ENCODE data around the gene TBK1.

Gene TBK1

GRCh38 chr12:64496839-64497400 lies 45.0 kb downstream of the TBK1 start:
- TF ChIP-seq, protein P1, sequence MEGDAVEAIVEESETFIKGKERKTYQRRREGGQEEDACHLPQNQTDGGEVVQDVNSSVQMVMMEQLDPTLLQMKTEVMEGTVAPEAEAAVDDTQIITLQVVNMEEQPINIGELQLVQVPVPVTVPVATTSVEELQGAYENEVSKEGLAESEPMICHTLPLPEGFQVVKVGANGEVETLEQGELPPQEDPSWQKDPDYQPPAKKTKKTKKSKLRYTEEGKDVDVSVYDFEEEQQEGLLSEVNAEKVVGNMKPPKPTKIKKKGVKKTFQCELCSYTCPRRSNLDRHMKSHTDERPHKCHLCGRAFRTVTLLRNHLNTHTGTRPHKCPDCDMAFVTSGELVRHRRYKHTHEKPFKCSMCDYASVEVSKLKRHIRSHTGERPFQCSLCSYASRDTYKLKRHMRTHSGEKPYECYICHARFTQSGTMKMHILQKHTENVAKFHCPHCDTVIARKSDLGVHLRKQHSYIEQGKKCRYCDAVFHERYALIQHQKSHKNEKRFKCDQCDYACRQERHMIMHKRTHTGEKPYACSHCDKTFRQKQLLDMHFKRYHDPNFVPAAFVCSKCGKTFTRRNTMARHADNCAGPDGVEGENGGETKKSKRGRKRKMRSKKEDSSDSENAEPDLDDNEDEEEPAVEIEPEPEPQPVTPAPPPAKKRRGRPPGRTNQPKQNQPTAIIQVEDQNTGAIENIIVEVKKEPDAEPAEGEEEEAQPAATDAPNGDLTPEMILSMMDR (conservative IDR thresholded peaks at IDR 0.05; ENCODE audit: low read length) = no peak
- no peak overlapping the region for H3K4me3 ChIP-seq (ENCODE audit: low read length)
- DNase-seq (ENCODE audit: low read depth) = no peak

- TF ChIP-seq, protein P1 (conservative IDR thresholded peaks at IDR 0.05; ENCODE audit: low read length) = no peak
- no peak overlapping the region for H3K4me3 ChIP-seq (ENCODE audit: low read length)
- DNase-seq (ENCODE audit: low read depth) = no peak
Observed at GRCh38 chr12:64497484-64497883, 45.6 kb downstream of the TBK1 start.

DNA sequence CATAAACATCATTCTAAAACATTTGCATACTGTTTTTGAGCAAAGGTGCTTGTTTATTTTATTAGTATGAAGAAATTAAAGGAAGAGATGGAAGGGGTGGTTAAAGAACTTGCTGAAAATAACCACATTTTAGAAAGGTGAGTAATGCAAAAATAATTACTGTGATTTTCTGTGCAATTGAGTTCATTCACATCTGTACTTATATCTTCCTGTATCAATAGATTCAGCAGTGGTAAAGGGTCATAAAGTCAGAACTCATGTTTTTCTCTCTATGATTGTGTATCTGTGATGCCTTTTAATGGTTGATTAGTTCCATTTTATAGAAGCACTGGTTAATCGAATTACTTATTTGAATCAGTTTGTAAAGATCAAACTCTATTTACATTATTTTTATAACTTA lies 46.0 kb downstream of the TBK1 start:
- DNase-seq (ENCODE audit: low read depth) = no peak
- no peak overlapping the region for H3K4me3 ChIP-seq (ENCODE audit: low read length)
- TF ChIP-seq, protein P1 (conservative IDR thresholded peaks at IDR 0.05; ENCODE audit: low read length) = no peak

- TF ChIP-seq, protein P1 (conservative IDR thresholded peaks at IDR 0.05; ENCODE audit: low read length) = no peak
- H3K4me3 ChIP-seq (ENCODE audit: low read length) = no peak overlapping the region
- no peak for DNase-seq (ENCODE audit: low read depth)
Observed at GRCh38 chr12:64500394-64500793, 48.5 kb downstream of the TBK1 start.

- H3K4me3 ChIP-seq (ENCODE audit: low read length) = no peak overlapping the region
- TF ChIP-seq, protein P1 (conservative IDR thresholded peaks at IDR 0.05; ENCODE audit: low read length) = no peak
- DNase-seq (ENCODE audit: low read depth) = no peak
Observed at GRCh38 chr12:64501486-64501885, 49.6 kb downstream of the TBK1 start.

DNA sequence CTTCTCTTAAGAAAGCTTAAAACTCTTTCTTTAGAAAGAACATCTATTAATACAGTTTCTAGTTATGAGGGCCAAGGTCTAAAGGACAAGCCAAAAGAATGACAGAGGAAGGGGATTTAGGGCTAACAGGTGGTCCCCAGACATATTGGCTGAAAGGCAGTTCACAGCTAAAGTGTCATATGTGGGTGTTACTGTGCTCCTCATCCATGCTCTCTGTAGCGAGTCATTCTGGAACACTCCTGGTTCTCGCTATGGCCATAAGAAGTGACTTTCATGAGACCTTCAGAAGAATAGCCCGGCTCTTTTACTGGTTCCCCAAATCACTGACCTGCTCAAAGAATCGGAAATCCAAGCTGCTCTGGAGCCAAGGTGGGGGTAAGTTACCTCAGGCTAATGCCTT lies 55.0 kb downstream of the TBK1 start:
- TF ChIP-seq, protein P1 (conservative IDR thresholded peaks at IDR 0.05; ENCODE audit: low read length) = no peak
- DNase-seq (ENCODE audit: low read depth) = no peak

DNA sequence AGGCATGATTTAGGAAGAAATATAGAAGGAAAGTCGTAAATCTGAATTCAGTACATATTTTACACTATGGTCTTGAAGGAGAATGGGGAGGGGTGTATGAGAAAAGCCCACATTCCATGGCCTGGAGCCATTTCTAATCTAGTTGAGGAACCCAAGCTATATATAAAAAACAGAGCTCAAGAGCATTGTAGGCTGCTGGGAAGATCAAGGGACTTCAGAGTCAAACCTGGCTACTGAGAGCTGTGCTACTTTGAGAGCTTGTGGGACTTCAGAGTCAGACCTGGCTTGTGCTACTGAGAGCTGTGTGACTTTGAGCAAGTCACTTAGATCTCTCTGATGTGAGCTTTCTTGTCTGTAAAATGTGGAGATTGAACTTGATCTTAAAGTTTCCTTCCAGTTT lies 58.7 kb downstream of the TBK1 start:
- no peak for DNase-seq (ENCODE audit: low read depth)
- H3K4me3 ChIP-seq (ENCODE audit: low read length) = no peak overlapping the region
- TF ChIP-seq, protein P1 (conservative IDR thresholded peaks at IDR 0.05; ENCODE audit: low read length) = no peak

More for the DNA sequence above, 55.0 kb downstream of the TBK1 start:
- H3K4me3 ChIP-seq (ENCODE audit: low read length) = no peak overlapping the region
